Middle frontal gyrus (tissue), 1 donor: Measurements from ENCODE around the gene VWA5B2.

Experiments
- DNase-seq: peaks from one replicate; pipeline ENCODE4 v3.0.0-alpha.2; 2015; ENCODE audit warnings: low spot score; ENCODE audit errors: extremely low spot score

The VWA5B2 gene

GRCh38 chr3:184275381-184275701 lies 46.0 kb downstream of the VWA5B2 start:
- DNase-seq: no peak

GRCh38 chr3:184275961-184276910 lies 46.9 kb downstream of the VWA5B2 start, which contains the start of gene ECE2:
ECE2 (plus strand) TSS chr3:184276022; CDS start chr3:184276154, 132 bp downstream.
- no peak for DNase-seq

GRCh38 chr3:184277366-184277765 lies 48.0 kb downstream of the VWA5B2 start:
- no peak for DNase-seq

- DNase-seq: no peak
These were observed 53.6 kb downstream of the VWA5B2 start for GRCh38 chr3:184282941-184283340.

- DNase-seq: no peak
These were observed 54.3 kb downstream of the VWA5B2 start for GRCh38 chr3:184283681-184284080.

GRCh38 chr3:184284696-184285095 lies 55.3 kb downstream of the VWA5B2 start:
- peak; percentile 56 for DNase-seq

- no peak for DNase-seq
These were observed 60.1 kb downstream of the VWA5B2 start for GRCh38 chr3:184289426-184289938.

GRCh38 chr3:184290331-184290730 lies 60.9 kb downstream of the VWA5B2 start:
- no peak for DNase-seq

- no peak for DNase-seq
These were observed 61.8 kb downstream of the VWA5B2 start for GRCh38 chr3:184291044-184291737.
